GM15510 (cell line): Measurements from ENCODE around the gene HSPB9.

Experiments used
- POLR2A ChIP-seq: IDR thresholded peaks from 3 replicates; pipeline ENCODE4 v1.6.1; 2011; ENCODE audit warnings: borderline replicate concordance; ENCODE audit not compliant: insufficient read length; ENCODE audit errors: extremely low read depth

The HSPB9 gene

GRCh38 chr17:42094375-42095069, 28.1 kb upstream of the HSPB9 start:
- no peak for TF ChIP-seq POLR2A

GRCh38 chr17:42096360-42097111, 26.1 kb upstream of the HSPB9 start:
- no peak for TF ChIP-seq POLR2A

GRCh38 chr17:42097691-42098631, 24.6 kb upstream of the HSPB9 start, which contains the start of gene ZNF385C:
Gene ZNF385C, minus strand, starts transcription at chr17:42098473. Its CDS starts 35,417 bp downstream, at chr17:42063056.
- no peak for TF ChIP-seq POLR2A

- no peak for TF ChIP-seq POLR2A
Observed at GRCh38 chr17:42098730-42099399, 23.7 kb upstream of the HSPB9 start.

- TF ChIP-seq POLR2A = no peak
Observed at GRCh38 chr17:42101513-42102292, 20.9 kb upstream of the HSPB9 start.

- no peak for TF ChIP-seq POLR2A
Observed at GRCh38 chr17:42103221-42103954, 19.2 kb upstream of the HSPB9 start.

GRCh38 chr17:42104264-42104663, 18.3 kb upstream of the HSPB9 start:
- TF ChIP-seq POLR2A = no peak

- TF ChIP-seq POLR2A = no peak
Observed at GRCh38 chr17:42106009-42106408, 16.6 kb upstream of the HSPB9 start.

- no peak for TF ChIP-seq POLR2A
Observed at GRCh38 chr17:42107124-42107523, 15.5 kb upstream of the HSPB9 start.

GRCh38 chr17:42107597-42108576, 14.7 kb upstream of the HSPB9 start:
- peak; percentile 22 for TF ChIP-seq POLR2A

GRCh38 chr17:42109086-42109485, 13.5 kb upstream of the HSPB9 start:
- TF ChIP-seq POLR2A = no peak
